ENCODE measurements around the gene TJP1. TPM values are rescaled to one million over a fixed set of nuclear protein-coding genes. Genes with fewer than 3 reads are reported as not detected.
"Not testable (repeated sequence)": the region's sequence is repeated elsewhere in the genome, so short reads cannot be mapped to it uniquely, and the experiment has no call there.

The TJP1 gene
- total RNA-seq, 1 donor from 2014 or later = 142 TPM

DNA sequence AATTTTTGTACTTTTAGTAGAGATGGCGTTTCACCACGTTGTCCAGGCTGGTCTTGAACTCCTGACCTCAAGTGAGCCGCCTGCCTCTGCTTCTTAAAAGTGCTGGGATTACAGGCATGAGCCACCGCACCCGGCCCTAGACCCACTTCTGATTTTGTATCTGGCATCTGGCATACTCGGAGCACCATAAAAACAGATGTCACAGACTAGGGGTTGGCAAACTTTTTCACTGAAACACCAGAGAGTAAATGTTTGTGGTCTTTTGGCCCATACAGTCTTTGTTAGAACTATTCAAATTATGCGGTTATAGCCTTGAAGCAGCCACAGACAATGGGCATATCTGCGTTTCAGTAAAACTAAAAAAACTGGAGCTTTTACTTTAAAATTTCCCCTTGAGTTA lies 110.7 kb downstream of the TJP1 start:
- no peak for DNase-seq (ENCODE audit: extremely low read depth, low read depth, low spot score)

DNA sequence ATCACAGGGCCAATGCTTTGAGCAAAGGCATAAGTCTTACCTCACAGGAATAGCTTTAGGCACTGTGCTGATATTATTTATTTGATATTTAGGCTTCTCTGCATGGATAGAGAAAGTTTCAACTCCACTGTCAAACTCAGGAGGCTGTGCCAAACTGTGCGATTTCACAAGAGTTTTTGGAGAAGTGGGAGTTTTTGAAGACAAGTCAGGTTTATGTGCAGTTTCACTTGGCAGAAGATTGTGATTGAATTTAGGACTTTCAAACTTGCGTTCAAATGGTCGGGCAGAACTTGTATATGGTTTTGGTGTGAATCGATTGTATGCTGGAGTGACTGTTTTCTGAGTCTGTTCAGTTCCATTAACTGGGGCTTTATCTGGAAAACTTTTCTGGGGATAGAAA lies 113.7 kb downstream of the TJP1 start:
- DNase-seq (ENCODE audit: extremely low read depth, low read depth, low spot score) = no peak

DNA sequence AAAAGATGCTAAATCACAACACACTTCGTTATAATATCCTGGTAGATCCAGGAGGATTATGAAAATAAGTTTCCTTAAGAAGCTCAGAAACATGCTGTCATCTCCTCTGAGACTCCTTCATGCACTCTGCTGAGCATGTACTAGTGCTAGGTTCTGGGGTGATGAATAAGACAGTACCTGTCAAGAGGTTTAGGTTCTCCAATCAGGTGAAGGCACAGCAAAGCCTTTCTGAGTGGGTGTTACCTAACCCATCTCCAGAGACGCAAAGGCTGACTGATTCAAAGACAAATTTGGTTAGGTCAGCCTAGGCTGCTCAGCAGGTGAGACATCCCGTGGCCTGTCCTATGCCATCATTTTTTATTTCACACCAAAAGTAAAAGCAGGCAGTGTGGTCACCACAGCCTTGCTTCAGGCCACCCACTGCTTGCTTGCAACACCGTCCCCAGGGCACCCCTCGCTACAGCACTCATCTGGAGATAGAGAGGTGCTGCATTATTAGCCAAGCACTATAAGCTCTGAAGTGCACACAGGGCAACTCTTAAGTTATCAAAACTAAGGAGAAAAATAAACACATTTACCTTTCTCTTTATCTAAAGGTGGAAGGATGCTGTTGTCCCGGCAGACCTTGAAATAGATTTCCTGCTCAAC lies 117.2 kb downstream of the TJP1 start:
- no peak for DNase-seq (ENCODE audit: extremely low read depth, low read depth, low spot score)

DNA sequence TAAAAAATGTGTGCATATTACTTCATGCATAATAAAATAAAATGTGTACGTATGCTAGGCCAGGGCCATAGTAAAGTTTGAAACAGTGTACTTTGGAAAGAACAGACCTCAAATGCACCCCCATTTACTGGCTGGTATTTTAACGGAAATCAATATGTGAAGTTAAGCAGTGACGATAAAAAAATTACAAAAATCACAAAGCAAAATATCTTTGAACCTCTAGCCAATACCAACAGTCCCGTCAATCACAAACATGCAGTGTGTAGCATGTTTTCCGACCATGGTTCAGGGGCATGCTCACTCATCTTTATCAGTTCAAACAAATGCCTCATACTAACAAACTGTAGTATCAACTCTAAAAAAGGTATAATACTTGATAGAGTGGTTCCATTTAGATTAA lies 121.1 kb downstream of the TJP1 start:
- no peak for DNase-seq (ENCODE audit: extremely low read depth, low read depth, low spot score)

DNA sequence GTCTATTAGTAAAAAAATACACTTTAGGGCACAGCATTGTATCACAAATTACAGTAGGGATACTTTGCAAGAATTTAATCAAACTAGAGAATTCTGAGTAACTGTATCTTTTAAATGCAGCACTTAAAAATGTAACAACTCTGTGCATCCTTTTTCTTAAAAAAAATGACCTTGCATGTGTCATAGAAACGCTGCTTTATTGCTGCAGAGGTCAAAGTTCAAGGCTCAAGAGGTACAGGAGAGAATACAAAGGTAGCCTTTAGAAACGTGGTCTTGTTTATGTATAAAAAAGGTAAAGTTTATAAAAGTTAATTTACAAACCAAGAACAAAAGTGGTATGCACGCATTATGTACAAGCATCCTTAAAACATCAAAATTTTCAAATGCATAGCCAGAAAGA lies 122.0 kb downstream of the TJP1 start:
- DNase-seq (ENCODE audit: extremely low read depth, low read depth, low spot score) = no peak

DNA sequence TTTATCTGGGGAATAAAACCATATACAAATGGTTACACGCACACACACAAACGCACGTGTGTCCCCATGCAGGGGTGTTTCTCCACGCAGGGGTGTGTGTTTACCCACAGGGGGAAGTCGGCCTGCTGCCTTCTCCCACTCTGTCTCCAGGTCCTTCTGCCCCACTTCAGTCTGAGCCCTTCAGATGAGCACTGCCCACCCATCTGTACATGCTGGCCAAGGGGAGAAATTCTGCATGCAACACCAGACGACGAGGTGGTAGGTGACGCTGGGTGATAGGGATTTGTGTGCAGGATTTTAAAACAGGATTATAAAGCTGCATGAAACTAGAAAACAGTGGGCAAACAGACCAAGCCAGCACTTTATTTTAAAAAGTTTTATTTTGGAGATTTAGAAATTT lies 122.5 kb downstream of the TJP1 start:
- no peak for DNase-seq (ENCODE audit: extremely low read depth, low read depth, low spot score)

DNA sequence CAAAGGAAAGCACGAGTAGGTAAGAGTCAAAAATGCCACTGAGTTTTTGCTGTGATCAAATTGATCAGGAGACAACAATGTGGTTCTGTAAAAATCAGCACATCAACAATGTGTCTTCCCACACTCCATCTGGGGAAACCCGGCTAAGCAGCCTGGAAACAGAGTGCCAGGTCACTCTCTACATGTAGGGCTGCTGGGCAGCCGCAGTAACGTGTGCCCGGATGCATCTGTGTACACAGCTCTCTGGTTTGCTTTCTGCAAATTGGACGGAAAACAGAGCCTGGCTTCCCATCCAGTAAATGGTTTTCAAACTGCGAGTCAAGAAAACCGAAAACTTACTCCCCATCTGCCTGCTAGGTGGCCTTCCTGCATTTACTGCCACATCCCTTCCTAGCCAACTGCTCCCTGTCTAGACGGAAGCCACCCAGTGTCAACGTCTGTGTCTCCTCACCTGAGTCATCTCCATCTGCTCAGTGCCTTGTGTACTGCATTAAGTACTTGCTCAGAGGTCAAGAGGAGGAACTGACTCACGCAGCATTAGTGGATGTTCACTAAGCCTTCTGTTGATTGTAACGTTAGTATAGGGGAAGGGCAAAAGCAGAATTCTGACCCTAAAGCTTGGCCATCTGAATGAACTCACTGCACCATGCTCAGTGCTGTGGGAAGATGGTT lies 124.1 kb downstream of the TJP1 start:
- peak; percentile 45 for DNase-seq (ENCODE audit: extremely low read depth, low read depth, low spot score)

DNA sequence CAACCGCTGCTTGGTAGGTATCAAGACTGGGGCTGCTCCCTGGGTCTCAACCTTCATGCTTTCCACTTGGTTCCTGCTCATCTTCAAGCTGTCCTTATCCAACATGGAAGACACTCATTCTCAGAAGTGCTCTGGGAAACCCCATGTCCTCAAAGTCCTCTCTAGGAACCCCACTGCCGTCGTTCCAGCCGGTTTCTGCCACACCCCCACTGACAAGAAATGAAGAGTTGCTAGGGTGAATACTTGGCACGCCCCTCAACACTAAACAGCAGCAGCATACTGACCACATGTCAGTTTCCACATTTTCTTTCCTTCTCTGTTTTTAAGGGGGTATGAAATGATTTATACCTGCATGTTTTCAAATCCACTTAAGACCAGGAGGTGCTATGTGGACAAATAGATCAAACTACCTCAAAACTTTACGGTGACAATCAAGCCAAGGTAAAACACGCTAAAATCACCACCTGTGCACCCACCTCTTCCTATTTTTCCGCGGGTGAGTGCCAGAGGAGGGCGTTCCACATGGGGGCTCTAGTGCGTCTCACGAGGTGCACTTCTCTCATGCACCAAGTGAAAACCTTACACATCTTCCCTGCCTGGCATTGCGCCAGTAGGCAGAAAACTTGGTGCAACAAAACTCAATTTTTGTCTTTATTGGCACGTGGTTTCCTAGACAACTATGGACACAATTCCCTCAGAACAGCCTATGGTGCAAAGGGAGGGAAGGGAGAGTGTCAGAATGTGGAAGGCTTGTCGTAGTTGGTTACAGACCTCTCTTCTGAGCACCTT lies 125.1 kb downstream of the TJP1 start:
- no peak for DNase-seq (ENCODE audit: extremely low read depth, low read depth, low spot score)

DNA sequence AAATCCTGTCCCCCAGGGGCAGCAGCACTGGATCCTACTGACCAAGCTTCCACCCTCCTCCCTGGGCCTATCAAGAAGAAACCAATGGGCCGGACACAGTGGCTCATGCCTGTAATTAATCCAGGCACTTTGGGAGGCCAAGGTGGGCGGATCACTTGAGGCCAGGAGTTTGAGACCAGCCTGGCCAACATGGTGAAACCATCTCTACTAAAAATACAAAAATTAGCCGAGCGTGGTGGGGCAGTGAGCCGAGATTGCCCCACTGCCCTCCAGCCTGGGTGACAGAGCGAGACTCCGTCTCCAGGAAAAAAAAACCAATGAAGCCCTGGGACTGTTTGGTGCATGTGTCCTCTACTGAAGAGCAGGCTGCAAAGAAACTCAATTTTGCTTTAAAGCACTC lies 125.8 kb downstream of the TJP1 start:
- not testable (repeated sequence) for DNase-seq (ENCODE audit: extremely low read depth, low read depth, low spot score)

DNA sequence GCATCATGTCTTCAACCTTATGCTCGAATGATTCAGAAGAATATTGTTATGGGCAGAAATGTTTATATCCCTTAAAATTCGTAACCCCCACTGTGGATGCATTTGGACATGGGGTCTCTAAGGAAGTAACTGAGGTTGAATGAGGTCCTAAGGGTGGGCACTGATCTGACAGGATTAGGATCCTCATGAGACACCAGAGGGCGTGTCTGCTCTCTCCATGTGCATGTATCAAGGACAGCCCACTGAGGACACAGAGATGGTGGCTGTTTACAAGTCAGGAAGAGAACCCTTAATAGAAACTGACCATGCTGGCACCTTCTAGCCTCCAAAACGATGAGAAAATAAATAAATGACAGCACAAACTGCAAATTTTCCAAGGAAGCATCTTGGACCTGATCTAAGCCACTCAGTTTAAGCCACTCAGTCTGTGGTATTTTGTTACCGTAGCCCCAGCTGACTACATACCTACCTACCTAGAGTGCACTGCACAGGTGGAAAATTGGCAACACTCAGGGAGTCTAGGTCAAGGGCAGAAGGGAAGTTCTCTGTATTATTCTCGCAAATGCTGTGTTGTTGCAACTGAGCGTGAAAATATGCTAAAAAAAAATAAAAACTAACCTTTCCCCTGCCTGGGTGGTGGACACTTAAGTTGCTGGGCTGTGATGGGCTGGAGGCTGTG lies 126.6 kb downstream of the TJP1 start:
- no peak for DNase-seq (ENCODE audit: extremely low read depth, low read depth, low spot score)

DNA sequence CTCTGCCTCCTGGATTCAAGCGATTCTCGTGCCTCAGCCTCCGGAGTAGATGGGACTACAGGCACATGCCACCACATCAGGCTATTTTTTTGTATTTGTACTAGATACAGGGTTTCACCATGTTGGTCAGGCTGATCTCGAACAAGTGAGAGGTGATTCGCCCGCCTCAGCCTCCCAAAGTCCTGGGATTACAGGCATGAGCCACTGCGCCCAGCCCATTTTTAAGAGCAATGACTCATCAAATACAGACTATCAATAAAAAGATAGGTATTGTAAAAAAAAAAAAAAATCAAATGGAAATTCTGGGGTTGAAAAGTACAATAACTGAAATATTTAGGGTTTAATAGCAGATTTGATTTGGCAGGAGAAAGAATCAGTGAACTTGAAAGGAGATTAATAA lies 129.0 kb downstream of the TJP1 start:
- no peak for DNase-seq (ENCODE audit: extremely low read depth, low read depth, low spot score)

DNA sequence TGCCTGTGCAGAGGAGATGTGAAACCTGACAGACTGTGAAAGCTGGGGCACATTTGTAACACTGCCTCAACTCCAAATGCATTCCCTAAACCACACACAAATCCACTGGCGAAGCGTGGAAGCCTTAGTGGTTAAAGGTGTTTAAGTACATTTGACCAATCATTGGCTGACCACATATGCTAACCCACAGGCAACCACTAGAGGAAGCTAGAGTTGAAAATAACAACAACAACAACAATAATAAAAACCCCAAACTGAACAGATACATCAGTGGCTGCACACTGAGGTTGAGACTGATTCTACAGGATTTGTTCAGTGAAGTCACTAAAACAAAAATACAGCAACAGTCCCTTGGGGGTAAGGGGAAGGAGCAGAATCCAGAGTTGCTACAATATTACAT lies 129.7 kb downstream of the TJP1 start:
- DNase-seq (ENCODE audit: extremely low read depth, low read depth, low spot score) = no peak

DNA sequence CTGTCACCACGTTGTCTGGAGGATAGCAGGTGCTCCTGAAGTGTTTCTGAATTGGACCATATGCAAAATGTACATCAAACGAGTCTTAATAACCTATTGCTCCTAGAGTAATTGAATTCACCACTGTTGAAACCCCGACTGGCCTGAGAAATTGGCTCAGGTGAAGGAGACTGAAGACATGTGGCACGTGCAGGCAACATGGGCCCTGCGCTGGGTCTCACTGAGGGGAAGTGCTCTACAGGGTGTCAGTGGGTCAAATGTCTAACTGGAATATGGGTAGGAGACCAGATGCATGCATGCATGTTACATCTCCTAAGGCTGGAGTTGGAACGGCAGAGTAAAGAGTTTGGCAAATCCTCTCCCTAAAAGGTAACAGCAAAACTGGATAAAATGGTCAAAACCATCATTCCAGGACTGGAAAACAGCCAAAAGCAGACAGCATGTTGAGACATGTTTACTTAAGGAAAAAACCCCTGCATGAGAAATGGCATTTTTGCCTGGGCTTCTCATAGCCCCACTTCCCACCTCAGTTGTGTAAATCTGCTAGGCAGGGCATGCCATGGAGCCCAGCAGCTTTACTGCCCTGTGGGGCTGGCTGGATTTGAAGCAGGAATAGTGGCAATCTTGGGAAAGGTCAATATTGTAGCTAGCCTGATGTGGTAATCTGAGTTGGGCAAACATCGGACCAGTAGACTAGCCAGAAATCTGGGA lies 131.3 kb downstream of the TJP1 start:
- DNase-seq (ENCODE audit: extremely low read depth, low read depth, low spot score) = no peak

DNA sequence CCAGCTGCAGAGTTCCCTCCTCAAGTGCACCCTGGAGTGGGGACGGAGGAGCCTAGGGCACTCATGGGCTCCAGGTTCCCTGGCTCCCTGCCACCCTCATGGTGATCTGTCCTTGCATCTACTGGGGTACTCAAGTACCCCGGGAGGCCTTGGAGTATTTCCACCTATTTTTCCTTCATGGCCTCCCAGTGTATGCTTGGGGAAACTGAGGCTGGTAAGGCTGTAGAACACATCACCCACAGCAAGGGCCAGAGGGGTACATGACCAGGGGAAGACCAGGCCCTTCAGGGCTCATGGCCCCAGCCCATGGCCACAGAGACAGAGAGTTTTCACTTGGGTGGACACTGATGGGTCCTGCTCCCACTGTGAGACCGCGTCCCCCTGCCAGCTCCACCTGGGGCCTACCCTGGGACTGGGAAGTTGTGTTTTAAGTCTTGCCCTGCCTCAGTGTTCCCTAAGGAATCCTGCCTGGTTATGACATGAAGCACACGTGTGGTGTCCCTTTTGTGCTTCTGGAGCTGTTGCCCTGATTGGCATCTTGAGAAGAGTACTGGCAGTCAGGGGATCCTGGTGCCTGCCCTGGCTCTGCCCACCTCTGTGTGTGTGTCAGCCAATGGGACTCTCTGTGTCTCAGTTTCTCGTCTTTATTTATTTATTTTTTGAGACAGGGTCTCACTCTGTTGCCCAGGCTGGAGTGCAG lies 132.8 kb downstream of the TJP1 start:
- DNase-seq (ENCODE audit: extremely low read depth, low read depth, low spot score) = no peak

DNA sequence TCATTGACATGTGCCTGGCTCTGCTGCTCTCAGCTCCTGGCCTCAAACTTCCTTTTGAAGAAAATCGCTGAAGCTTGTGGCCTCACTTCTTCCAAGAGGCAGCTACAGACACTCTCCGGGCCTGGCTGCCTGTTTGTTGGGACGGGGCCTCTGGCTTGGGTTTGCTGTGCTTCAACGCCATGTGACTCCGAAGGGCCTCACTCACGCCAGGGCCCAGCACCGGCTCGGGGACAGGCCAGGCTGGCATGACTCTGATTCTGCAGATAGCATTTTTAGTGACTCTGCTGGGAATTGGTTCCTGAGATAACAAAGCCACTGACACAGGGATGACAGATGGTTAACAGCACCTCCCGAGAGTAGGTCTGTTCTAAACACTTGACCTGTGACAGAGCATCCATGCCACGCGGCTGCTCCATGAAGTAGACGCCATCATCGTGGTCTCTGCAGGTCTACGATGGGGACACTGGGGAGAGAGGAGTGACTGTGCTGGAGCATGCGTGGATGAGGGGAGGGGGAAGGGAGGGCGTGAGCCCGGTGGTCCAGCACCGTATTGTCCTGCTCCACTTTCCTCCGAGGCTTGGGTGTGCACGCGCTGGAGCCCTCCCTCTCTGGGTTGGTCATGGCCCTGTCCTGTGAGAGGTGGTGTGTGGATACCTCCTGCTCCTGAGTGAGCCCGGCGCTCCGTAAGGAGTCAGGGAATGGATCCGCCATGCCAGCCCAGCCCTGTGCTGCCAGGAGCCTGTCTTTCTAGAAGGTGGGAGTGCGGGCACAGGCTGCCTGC lies 133.6 kb downstream of the TJP1 start:
- DNase-seq (ENCODE audit: extremely low read depth, low read depth, low spot score) = no peak

DNA sequence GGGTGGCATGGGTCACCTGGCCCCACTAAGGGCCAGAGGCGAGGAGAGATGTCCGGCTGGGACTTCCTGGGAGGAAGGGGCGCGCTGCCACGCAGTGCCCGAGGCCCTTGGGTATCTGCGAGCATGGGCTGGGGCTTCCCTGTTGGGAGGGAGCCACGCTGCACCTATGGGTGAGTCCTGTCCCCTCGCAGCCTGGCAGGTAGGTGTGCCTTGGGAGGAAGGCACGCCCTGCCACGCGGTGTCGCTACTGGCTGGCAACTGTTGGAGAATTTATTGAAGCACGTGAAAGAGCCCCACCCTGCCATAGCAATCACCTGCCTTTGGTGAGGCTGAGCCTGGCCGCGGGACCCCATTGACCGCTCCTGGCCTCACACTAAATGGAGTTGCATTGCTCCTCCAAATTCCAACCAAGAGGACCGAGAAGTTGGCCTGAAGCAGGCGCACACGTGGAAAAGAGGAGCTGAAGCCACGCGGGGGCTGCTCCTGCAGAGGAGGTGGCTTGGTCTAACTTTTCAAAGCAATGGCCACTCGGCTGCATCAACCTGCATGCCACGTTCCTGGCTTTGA lies 134.2 kb downstream of the TJP1 start:
- no peak for DNase-seq (ENCODE audit: extremely low read depth, low read depth, low spot score)

DNA sequence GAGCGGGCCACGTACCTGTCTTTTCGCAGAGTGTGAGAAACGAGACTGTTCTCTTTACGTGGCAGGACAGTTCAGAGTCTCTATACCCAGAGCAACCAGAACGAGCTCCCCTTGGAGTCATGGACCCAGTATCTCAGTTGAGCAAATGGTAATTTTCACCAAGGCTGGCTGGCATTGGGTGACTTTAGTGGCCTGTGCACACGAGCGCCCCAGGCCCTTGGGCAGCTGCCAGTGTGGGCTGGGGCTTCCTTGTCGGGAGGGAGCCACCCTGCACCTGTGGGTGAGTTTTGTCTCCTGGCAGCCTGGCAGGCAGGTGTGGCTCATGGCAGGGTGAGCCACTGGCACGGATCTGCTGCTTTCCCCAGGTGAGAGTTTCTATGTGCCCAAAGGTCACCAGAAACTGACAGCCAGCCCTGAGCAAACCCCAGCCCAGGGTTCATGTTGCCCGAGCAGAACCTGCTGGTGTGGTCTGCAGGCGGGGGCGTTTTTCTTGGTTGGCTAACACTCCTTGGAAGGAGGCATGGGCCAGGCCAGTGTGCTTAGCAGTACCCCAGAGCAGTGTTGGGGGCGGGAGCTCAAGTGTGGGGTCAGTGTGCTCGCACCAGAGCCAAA lies 135.0 kb downstream of the TJP1 start:
- DNase-seq (ENCODE audit: extremely low read depth, low read depth, low spot score) = no peak

DNA sequence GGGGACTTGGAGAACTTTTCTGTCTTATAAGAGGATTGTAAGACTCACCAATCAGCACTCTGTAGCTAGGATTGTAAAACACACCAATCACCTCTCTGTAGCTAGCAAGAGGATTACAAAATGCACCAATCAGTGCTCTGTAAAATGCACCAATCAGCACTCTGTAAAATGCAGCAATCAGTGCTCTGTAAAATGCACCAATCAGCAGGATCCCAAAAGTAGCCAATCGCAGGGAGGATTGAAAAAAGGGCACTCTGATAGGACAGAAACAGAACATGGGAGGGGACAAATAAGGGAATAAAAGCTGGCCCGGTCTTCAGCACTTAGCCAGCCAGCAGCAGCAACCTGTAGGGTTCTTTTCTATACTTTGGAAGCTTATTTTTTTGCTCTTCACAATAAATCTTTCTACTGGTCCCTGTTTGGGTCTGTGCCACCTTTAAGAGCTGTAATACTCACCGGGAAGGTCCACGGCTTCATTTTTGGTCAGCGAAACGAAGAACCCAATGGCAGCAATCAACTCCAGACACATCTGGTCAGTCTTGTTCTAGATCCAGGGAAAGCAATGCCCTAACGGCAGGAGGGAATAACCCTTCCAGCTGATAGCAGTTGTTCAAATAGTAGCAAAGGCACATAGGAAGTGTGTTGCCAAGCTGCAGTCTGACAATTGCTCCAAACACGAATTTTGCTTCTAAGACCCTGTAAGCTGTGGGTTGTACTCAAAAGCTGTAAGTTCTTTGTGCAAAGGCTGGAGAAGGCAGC lies 135.6 kb downstream of the TJP1 start:
- no peak for DNase-seq (ENCODE audit: extremely low read depth, low read depth, low spot score)

Data from glomerular endothelial cell (primary cell).